IMR-90 (cell line): ENCODE results near the gene AFG1L.
"Not testable (repeated sequence)": the region's sequence is repeated elsewhere in the genome, so short reads cannot be mapped to it uniquely, and the experiment has no call there.

ENCODE experiments used
- BHLHE40 ChIP-seq: fragments of 150-350 bp; IDR thresholded peaks from 2 replicates; pipeline ENCODE4 v1.6.1; 2016; ENCODE audit warnings: mild to moderate bottlenecking, low read depth, low read length
- CTCF ChIP-seq: conservative IDR thresholded peaks from 2 replicates; pipeline ENCODE4 v1.5.1; 2012; ENCODE audit warnings: mild to moderate bottlenecking, low read depth, low read length, improper control_type of control experiment
- ELK1 ChIP-seq: fragments of 150-350 bp; IDR thresholded peaks from 2 replicates; pipeline ENCODE4 v1.6.1; 2016; ENCODE audit warnings: low read depth, mild to moderate bottlenecking, low read length, moderate library complexity, borderline replicate concordance
- FOS ChIP-seq: fragments of 150-350 bp; IDR thresholded peaks from 2 replicates; pipeline ENCODE4 v1.6.1; 2016; ENCODE audit warnings: low read depth, low read length
- MXI1 ChIP-seq: IDR thresholded peaks from 2 replicates; pipeline ENCODE4 v1.6.1; 2012; ENCODE audit warnings: low read depth, mild to moderate bottlenecking, low read length, moderate library complexity, borderline replicate concordance
- POLR2A ChIP-seq: IDR thresholded peaks from 2 replicates; pipeline ENCODE4 v1.6.1; 2012; ENCODE audit warnings: mild to moderate bottlenecking, low read depth, low read length
- RAD21 ChIP-seq: IDR thresholded peaks from 2 replicates; pipeline ENCODE4 v1.6.1; 2012; ENCODE audit warnings: low read length, improper control_type of control experiment
- RCOR1 ChIP-seq: IDR thresholded peaks from 2 replicates; pipeline ENCODE4 v1.6.1; 2012; ENCODE audit warnings: mild to moderate bottlenecking, low read length, improper control_type of control experiment; ENCODE audit not compliant: insufficient replicate concordance
- SMC3 ChIP-seq: fragments of 150-350 bp; IDR thresholded peaks from 2 replicates; pipeline ENCODE4 v1.6.1; 2016; ENCODE audit warnings: low read depth, mild to moderate bottlenecking, antibody characterized with exemption, low read length, moderate library complexity

GRCh38 chr6:108330221-108330785, 35.4 kb downstream of the AFG1L start:
- not testable (repeated sequence) for TF ChIP-seq CTCF, POLR2A, RCOR1, BHLHE40, FOS, SMC3, ELK1, RAD21, MXI1
